Keratinocyte (primary cell): ENCODE data around the gene LDHAL6A. TPM values are rescaled to one million over a fixed set of nuclear protein-coding genes. Genes with fewer than 3 reads are reported as not detected.

ENCODE experiments used
- DNase-seq: peaks from one replicate; pipeline ENCODE4 v3.0.0-alpha.2; 2011; ENCODE audit warnings: low read depth, missing footprints, low spot score
- FAIRE-seq: peaks from 2 replicates; lab custom pipeline; 2011; peaks lifted over from hg19 to GRCh38; lab: Jason Lieb, UNC
- H2AFZ ChIP-seq: 2 replicates; pipeline ENCODE4 v1.6.0; 2012; ENCODE audit warnings: low read length, control low read depth, inconsistent platforms; ENCODE audit not compliant: control insufficient read depth
- H3K27ac ChIP-seq: 2 replicates; pipeline ENCODE4 v1.5.1; 2011; ENCODE audit warnings: low read length; ENCODE audit not compliant: control insufficient read depth, insufficient read depth
- H3K27me3 ChIP-seq: 3 replicates; pipeline ENCODE4 v1.6.0; 2011; ENCODE audit warnings: low read length; ENCODE audit not compliant: control insufficient read depth, insufficient read depth; ENCODE audit errors: extremely low read depth
- H3K36me3 ChIP-seq, 2 experiments: 2 replicates in 1 of 2; 3 replicates in 1 of 2; pipeline ENCODE4 v1.5.1; 2011; ENCODE audit warnings: low read length in 2 of 2, mild to moderate bottlenecking in 1 of 2; ENCODE audit not compliant: control insufficient read depth in 2 of 2, insufficient read depth in 2 of 2; ENCODE audit errors: extremely low read depth in 1 of 2
- H3K4me1 ChIP-seq: 3 replicates; pipeline ENCODE4 v1.5.1; 2011; ENCODE audit warnings: low read length; ENCODE audit not compliant: control insufficient read depth, insufficient read depth; ENCODE audit errors: extremely low read depth
- H3K4me2 ChIP-seq: 3 replicates; pipeline ENCODE4 v1.6.0; 2011; ENCODE audit warnings: low read depth, low read length; ENCODE audit not compliant: control insufficient read depth, insufficient read depth; ENCODE audit errors: extremely low read depth
- H3K4me3 ChIP-seq, 3 experiments: fragments of 200-600 bp in 1 of 3; sonication (generic) in 1 of 3; 2 replicates in 2 of 3; 3 replicates in 1 of 3; pipeline ENCODE4 v1.5.1; 2011 to 2016; ENCODE audit warnings: low read length in 3 of 3, mild to moderate bottlenecking in 3 of 3, control low read depth in 2 of 3, inconsistent platforms in 1 of 3, low read depth in 1 of 3, mixed read lengths in 1 of 3, mixed run types in 1 of 3, moderate library complexity in 1 of 3; ENCODE audit not compliant: control insufficient read depth in 2 of 3, insufficient read depth in 2 of 3; ENCODE audit errors: extremely low read depth in 1 of 3
- H3K79me2 ChIP-seq: 2 replicates; pipeline ENCODE4 v1.6.0; 2012; ENCODE audit warnings: low read length; ENCODE audit not compliant: control insufficient read depth, insufficient read depth
- H3K9ac ChIP-seq: 3 replicates; pipeline ENCODE4 v1.6.0; 2011; ENCODE audit warnings: low read length; ENCODE audit not compliant: control insufficient read depth, insufficient read depth; ENCODE audit errors: extremely low read depth
- H3K9me1 ChIP-seq: 3 replicates; pipeline ENCODE4 v1.6.0; 2011; ENCODE audit warnings: low read length; ENCODE audit not compliant: control insufficient read depth, insufficient read depth; ENCODE audit errors: extremely low read depth
- H3K9me3 ChIP-seq: 2 replicates; pipeline ENCODE4 v1.5.1; 2012; ENCODE audit warnings: low read depth, low read length; ENCODE audit not compliant: control insufficient read depth
- H4K20me1 ChIP-seq: 3 replicates; pipeline ENCODE4 v1.6.0; 2011; ENCODE audit warnings: low read length; ENCODE audit not compliant: control insufficient read depth, insufficient read depth; ENCODE audit errors: extremely low read depth
- EZH2 ChIP-seq: IDR thresholded peaks from one replicate; pipeline ENCODE4 v1.6.1; 2012; ENCODE audit warnings: inconsistent platforms, mild to moderate bottlenecking, low read length, moderate library complexity
- dilution Hi-C: fragments of 300-500 bp; cut with MboI; formaldehyde crosslinking; loops from one replicate; pipeline ENCODE4 v1.7.0; 2020; ENCODE audit warnings: low sequenced_read_pairs; ENCODE audit not compliant: extremely low pct_ligation_motif_present
- polyA plus RNA-seq, 5 experiments: library from polyadenylated mRNA; depleted of rRNA in 3 of 5; stranded (reverse) in 3 of 5; stranded (forward) in 1 of 5; unstranded in 1 of 5; fragments of >200 nt; gene quantifications; 1 replicate in 1 of 5; 2 replicates in 3 of 5; 3 replicates in 1 of 5; pipeline versions ENCODE4 v1.2.1 to v1.2.3, GENCODE V29; 2011 to 2012; ENCODE audit warnings: missing spikeins in 2 of 5, low read depth in 1 of 5, low replicate concordance in 1 of 5
- TF ChIP-seq, protein P1 (sequence below), 3 experiments: IDR thresholded peaks in 1 of 3; conservative IDR thresholded peaks in 1 of 3; optimal IDR thresholded peaks in 1 of 3; 2 replicates in 2 of 3; 3 replicates in 1 of 3; pipeline versions ENCODE3 to v1.5.1; 2011; ENCODE audit warnings: low read length in 3 of 3, mild to moderate bottlenecking in 3 of 3, moderate library complexity in 2 of 3, control low read depth in 1 of 3, inconsistent platforms in 1 of 3; ENCODE audit not compliant: insufficient read depth in 2 of 3; ENCODE audit errors: extremely low read depth in 1 of 3

The LDHAL6A gene
- polyA plus RNA-seq, 1 donor (not counting 4 experiments of a cell fraction or from before 2014, with no cell fraction given): not detected

DNA sequence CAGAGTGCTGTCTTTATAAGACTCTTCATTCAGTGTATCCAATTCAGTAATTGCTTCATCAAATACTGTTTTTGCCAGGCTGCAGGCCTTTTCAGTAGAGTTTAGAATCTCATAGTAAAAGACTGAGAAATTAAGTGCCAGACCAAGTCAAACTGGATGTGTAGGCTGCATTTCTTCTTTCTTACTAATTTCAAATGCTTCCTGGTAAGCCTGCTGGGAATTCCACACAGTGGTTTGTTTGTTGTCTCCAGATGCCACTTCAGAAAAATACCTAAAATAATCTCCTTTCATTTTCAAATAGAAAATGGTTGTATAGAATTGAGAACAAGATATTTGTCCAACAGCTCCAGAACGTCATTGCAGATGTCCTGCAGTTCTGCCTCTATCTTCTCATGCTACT is 34.7 kb downstream of the LDHAL6A start:
- FAIRE-seq: no peak
- no peak overlapping the region for H3K27ac ChIP-seq

DNA sequence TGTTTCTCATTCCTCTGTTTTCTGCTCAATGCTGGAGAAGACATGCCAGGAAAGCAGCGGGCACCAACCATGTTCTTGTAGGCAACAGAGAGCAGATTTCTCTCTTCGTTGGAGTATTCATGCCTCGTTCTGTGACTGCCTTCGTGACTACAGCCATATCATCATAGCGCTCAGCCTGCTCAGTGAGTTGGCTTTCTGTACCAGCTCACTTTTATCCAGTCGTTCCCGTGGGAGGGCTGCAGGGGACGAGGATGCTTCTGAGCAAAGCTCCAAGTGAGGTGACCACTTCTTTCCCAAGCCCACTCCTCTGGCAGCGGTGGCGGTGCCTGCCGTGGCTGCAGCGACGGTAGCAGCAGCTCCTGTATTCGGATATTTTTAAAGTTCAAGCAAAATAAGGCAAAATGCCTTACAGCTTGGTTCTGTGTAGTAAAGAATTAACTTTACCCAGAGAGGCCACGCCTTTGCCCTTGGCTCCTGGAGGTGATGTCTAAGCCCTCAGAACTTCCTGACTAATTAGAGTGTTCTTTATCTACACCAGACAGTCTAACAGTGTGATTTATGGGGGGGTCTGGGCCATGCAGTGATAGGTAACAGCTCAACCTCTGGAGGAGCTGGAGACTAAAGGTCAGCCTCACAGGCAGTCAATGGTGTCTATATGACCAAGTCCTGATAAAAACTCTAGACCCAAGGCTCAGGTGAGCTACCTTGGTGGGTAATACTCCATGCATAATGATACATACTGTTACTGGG is 35.3 kb downstream of the LDHAL6A start:
- H3K9me3 ChIP-seq: no peaks in the 10 kb centered on the region
- no peak overlapping the region for H3K4me3 ChIP-seq
- H3K36me3 ChIP-seq: peaks cover 2 to 9% of the 10 kb centered on the region in 2 experiments
- DNase-seq (no peak), FAIRE-seq (peak; percentile 36)
- H3K4me2 ChIP-seq: no peak overlapping the region
- H3K9me1 ChIP-seq: no peaks in the 10 kb centered on the region
- no peak overlapping the region for H3K27ac ChIP-seq
- no peaks in the 10 kb centered on the region for H4K20me1 ChIP-seq
- dilution Hi-C loops: no loop called here
- H3K27me3 ChIP-seq: no peaks in the 10 kb centered on the region
- H3K79me2 ChIP-seq: no peaks in the 10 kb centered on the region
- peaks cover 6% of the 10 kb centered on the region for H3K4me1 ChIP-seq
- TF ChIP-seq EZH2: no peak
- TF ChIP-seq, protein P1, sequence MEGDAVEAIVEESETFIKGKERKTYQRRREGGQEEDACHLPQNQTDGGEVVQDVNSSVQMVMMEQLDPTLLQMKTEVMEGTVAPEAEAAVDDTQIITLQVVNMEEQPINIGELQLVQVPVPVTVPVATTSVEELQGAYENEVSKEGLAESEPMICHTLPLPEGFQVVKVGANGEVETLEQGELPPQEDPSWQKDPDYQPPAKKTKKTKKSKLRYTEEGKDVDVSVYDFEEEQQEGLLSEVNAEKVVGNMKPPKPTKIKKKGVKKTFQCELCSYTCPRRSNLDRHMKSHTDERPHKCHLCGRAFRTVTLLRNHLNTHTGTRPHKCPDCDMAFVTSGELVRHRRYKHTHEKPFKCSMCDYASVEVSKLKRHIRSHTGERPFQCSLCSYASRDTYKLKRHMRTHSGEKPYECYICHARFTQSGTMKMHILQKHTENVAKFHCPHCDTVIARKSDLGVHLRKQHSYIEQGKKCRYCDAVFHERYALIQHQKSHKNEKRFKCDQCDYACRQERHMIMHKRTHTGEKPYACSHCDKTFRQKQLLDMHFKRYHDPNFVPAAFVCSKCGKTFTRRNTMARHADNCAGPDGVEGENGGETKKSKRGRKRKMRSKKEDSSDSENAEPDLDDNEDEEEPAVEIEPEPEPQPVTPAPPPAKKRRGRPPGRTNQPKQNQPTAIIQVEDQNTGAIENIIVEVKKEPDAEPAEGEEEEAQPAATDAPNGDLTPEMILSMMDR (optimal IDR thresholded peaks at IDR 0.05 in 1 of 3, IDR thresholded peaks at IDR 0.05 in 1 of 3, conservative IDR thresholded peaks at IDR 0.05 in 1 of 3; ENCODE audit: extremely low read depth in 1 of 3, insufficient read depth in 2 of 3, low read length in 3 of 3): no peak
- no peak overlapping the region for H3K9ac ChIP-seq
- no peak overlapping the region for H2AFZ ChIP-seq

More for the DNA sequence above, 34.7 kb downstream of the LDHAL6A start:
- H3K9ac ChIP-seq: no peak overlapping the region
- H3K9me3 ChIP-seq: no peaks in the 10 kb centered on the region
- no peak overlapping the region for H2AFZ ChIP-seq
- H3K27me3 ChIP-seq: no peaks in the 10 kb centered on the region
- TF ChIP-seq, protein P1 (optimal IDR thresholded peaks at IDR 0.05 in 1 of 3, IDR thresholded peaks at IDR 0.05 in 1 of 3, conservative IDR thresholded peaks at IDR 0.05 in 1 of 3; ENCODE audit: extremely low read depth in 1 of 3, insufficient read depth in 2 of 3, low read length in 3 of 3): no peak
- no peak for TF ChIP-seq EZH2
- H3K4me3 ChIP-seq: no peak overlapping the region
- dilution Hi-C loops: no loop called here
- no peaks in the 10 kb centered on the region for H3K79me2 ChIP-seq
- peaks cover 2 to 12% of the 10 kb centered on the region in 2 experiments for H3K36me3 ChIP-seq
- H3K4me2 ChIP-seq: no peak overlapping the region
- H3K9me1 ChIP-seq: no peaks in the 10 kb centered on the region
- no peak for DNase-seq
- H4K20me1 ChIP-seq: no peaks in the 10 kb centered on the region
- peaks cover 6% of the 10 kb centered on the region for H3K4me1 ChIP-seq
